GM20431 (cell line): ENCODE data around the gene SLCO2A1.

Experiments
- in situ Hi-C: fragments of 300-500 bp; cut with MseI, MboI; formaldehyde crosslinking; loops from one replicate; pipeline ENCODE4 v1.15.0; 2020; ENCODE audit warnings: low sequenced_read_pairs; ENCODE audit not compliant: unreplicated experiment

SLCO2A1 gene

DNA sequence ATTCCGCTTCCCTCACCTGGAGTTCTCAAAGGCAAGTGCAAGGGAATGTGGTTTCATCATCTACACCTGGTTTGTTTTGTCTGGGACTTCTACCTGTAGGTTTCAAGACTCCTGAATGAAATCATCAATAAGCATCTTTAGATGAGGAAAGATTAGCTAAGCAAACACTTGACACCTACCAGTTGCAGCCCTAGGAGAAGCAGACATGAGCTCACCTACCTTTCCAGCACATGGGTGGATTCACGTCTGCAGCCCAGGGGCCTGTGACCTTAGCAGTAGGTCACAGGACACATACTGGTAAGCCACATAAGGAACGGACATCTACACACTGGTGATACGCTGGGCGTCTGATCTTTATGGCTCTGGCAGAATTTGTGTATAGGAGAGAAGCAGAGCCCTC is 26.7 kb downstream of the SLCO2A1 start:
- in situ Hi-C loops: no loop called here

GRCh38 chr3:134002306-134002705 is 27.4 kb downstream of the SLCO2A1 start:
- in situ Hi-C loops: no loop called here

DNA sequence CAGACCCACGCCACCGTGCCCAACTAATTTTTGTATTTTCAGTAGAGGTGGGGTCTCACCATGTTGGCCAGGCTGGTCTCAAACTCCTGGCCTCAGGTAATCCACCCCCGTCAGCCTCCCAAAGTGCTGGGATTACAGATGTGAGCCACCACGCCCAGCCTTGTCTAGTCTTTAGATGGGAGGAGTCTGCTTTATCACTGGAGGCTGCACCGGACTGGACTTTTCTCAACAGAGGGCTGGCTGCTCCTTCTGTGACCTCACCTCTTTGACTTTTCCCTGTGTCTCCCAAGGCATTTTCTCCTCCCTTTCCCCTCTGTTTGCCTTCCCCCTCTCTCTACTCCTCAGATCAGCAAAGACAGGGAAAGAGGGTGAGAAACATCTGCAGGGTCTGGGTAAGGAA is 28.5 kb downstream of the SLCO2A1 start:
- in situ Hi-C loops: no loop called here

- in situ Hi-C loops: no loop called here
These were observed 29.6 kb downstream of the SLCO2A1 start for GRCh38 chr3:133999891-134000685.

- in situ Hi-C loops: no loop called here
These were observed 31.0 kb downstream of the SLCO2A1 start for GRCh38 chr3:133998691-133999241.

GRCh38 chr3:133997871-133998635 is 31.7 kb downstream of the SLCO2A1 start:
- in situ Hi-C loops: no loop called here

DNA sequence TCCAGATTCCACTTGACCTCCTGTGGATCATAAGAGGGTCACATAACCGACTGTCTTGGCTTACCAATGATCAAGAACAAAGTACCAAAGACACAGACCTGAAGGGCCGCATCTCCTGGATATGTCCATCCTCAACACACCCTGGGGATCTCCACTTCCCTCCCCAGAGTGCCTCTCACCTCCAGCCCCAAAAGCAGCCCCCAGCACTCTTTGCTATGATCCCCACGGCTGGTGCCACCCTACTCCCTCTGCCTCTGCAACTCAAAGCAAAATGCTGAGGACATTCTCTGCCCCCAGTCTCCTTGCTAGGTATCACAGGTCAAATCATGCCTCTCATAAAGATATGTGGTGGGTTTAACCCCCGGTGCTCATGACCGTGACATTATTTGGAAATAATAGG is 32.7 kb downstream of the SLCO2A1 start:
- in situ Hi-C loops: no loop called here

- in situ Hi-C loops: no loop called here
These were observed 33.5 kb downstream of the SLCO2A1 start for GRCh38 chr3:133996251-133996661.

DNA sequence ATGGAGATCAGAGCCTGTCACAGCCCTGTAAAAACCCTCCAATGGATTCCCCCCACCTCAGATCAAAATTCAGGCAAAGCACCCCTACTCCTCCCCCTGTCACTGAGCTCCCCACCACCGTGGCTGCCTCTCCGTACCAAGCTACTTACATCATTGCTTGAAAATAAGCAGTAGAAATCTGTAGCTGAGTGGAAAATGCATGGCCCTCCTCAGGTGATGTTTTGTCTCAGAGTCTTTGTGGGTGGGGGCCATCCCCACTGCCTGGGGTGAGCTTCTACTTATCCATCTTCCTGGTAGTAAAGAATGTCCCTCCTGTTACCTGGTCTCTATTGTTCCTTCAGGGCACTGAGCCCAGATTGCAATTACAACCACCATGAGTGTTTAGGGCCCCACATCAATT is 34.5 kb downstream of the SLCO2A1 start:
- in situ Hi-C loops: no loop called here

- in situ Hi-C loops: no loop called here
These were observed 35.4 kb downstream of the SLCO2A1 start for GRCh38 chr3:133994166-133994890.

GRCh38 chr3:133992951-133993620 is 36.6 kb downstream of the SLCO2A1 start:
- in situ Hi-C loops: no loop called here

GRCh38 chr3:133992381-133992780 is 37.3 kb downstream of the SLCO2A1 start:
- in situ Hi-C loops: no loop called here

- in situ Hi-C loops: no loop called here
These were observed 38.1 kb downstream of the SLCO2A1 start for GRCh38 chr3:133991637-133992036.

GRCh38 chr3:133991209-133991608 is 38.5 kb downstream of the SLCO2A1 start:
- in situ Hi-C loops: no loop called here

DNA sequence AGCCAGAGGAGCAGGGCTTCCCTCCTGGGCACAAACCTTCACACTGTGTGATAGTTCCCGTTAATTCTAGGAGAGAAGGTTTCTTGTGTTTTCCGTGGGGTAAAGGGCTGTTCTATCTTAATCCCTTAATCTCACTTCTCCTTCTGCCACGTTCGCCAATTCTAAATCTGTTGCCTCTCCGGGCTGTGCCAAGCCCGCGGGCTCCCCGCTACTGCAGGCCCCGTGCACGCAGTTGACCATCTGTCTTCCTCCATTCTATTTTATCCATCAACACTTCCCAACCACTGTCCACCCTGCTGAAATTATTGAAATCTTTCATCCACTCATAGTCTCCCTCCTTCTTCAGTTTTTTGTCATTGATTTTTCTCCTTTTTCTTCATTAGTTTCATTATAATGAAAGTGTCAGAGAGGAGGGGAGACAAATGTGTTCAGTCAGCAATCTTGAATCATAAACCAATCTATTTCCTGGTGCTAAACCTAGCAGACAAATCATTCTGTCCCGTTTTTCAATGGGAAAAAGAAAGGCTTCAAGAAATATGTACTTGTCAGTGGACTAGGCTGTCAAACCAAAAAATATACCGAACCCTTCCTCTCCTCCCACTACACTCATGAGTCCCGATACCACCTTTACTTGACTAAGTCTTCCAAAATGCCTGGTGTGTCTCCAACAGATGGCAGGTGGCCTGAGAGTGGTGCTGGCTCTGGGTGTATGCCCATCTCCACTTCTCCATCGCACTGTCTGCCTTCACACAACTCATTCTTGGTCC is 39.6 kb downstream of the SLCO2A1 start:
- in situ Hi-C loops: no loop called here

GRCh38 chr3:133988631-133989161 is 41.0 kb downstream of the SLCO2A1 start:
- in situ Hi-C loops: no loop called here

DNA sequence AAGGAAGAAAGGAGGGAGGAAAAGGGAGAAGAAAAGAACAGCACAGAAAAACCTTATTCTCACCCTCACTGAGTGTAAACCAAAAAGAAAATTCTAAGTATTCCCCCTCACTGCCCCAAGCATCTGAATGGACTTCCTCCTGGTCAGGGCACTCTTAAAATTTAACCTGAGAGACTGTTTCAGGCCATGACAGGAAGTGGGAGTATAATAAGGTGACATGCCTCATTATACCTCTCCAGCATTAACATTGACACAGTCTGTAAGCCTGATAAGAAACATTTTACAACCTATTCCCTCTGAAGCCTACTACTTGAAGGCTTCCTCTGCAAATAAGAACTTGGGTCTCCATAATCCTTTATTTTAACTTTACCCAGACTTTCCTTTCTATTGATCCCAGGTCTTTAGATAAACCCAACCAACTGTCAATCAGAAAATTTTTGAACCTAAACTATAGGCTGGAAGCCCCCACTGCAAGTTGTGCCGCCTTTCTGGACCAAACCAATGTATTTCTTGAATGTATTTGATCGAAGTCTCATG is 41.7 kb downstream of the SLCO2A1 start:
- in situ Hi-C loops: no loop called here

- in situ Hi-C loops: no loop called here
These were observed 42.6 kb downstream of the SLCO2A1 start for GRCh38 chr3:133987136-133987535.

- in situ Hi-C loops: no loop called here
These were observed 43.4 kb downstream of the SLCO2A1 start for GRCh38 chr3:133986311-133986710.
